Hepatocyte (in vitro differentiated cells): ENCODE data around the gene CT83. TPM values are rescaled to one million over a fixed set of nuclear protein-coding genes. Genes with fewer than 3 reads are reported as not detected.

Experiments used
- DNase-seq: peaks from one replicate; pipeline ENCODE4 v3.0.0-alpha.2; 2016; ENCODE audit warnings: low spot score
- H2AFZ ChIP-seq: fragments of 200-600 bp; sonication (generic); 2 replicates; pipeline ENCODE4 v1.6.0; 2016; ENCODE audit warnings: antibody characterized with exemption, mild to moderate bottlenecking
- H3K27ac ChIP-seq: fragments of 200-600 bp; sonication (generic); 2 replicates; pipeline ENCODE4 v1.5.1; 2016; ENCODE audit warnings: mild to moderate bottlenecking
- H3K27me3 ChIP-seq: fragments of 200-600 bp; sonication (generic); 2 replicates; pipeline ENCODE4 v1.6.1; 2016
- H3K36me3 ChIP-seq: fragments of 200-600 bp; sonication (generic); replicated peaks from 2 replicates; pipeline ENCODE4 v1.5.1; 2016; ENCODE audit warnings: low read depth; ENCODE audit not compliant: insufficient read depth
- H3K4me1 ChIP-seq: fragments of 200-600 bp; sonication (generic); 2 replicates; pipeline ENCODE4 v1.5.1; 2016; ENCODE audit warnings: mild to moderate bottlenecking, moderate library complexity; ENCODE audit not compliant: insufficient read depth
- H3K4me2 ChIP-seq: fragments of 200-600 bp; sonication (generic); 2 replicates; pipeline ENCODE4 v1.6.0; 2016
- H3K4me3 ChIP-seq: fragments of 200-600 bp; sonication (generic); 2 replicates; pipeline ENCODE4 v1.5.1; 2016; ENCODE audit warnings: mild to moderate bottlenecking
- H3K79me2 ChIP-seq: fragments of 200-600 bp; sonication (generic); 2 replicates; pipeline ENCODE4 v1.6.0; 2017; ENCODE audit warnings: mild to moderate bottlenecking
- H3K9me2 ChIP-seq: fragments of 200-600 bp; sonication (generic); replicated peaks from 2 replicates; pipeline ENCODE4 v1.6.0; 2017; ENCODE audit warnings: mild to moderate bottlenecking; ENCODE audit not compliant: insufficient read depth
- H3K9me3 ChIP-seq: fragments of 200-600 bp; sonication (generic); 2 replicates; pipeline ENCODE4 v1.5.1; 2016; ENCODE audit warnings: low read depth, mild to moderate bottlenecking
- H4K20me1 ChIP-seq: fragments of 200-600 bp; sonication (generic); 2 replicates; pipeline ENCODE4 v1.6.0; 2016; ENCODE audit warnings: mild to moderate bottlenecking; ENCODE audit not compliant: insufficient read depth, poor library complexity, severe bottlenecking
- CTCF ChIP-seq: fragments of 200-600 bp; sonication (generic); IDR thresholded peaks from 2 replicates; pipeline ENCODE4 v1.5.1; 2016; ENCODE audit warnings: antibody characterized with exemption, mild to moderate bottlenecking; ENCODE audit not compliant: poor library complexity
- EZH2 ChIP-seq: fragments of 200-600 bp; sonication (generic); IDR thresholded peaks from 2 replicates; pipeline ENCODE4 v1.6.1; 2016; ENCODE audit warnings: antibody characterized with exemption, mild to moderate bottlenecking, borderline replicate concordance
- EZH2phosphoT487 ChIP-seq: fragments of 200-600 bp; sonication (generic); IDR thresholded peaks from one replicate; pipeline ENCODE4 v1.6.1; 2018; ENCODE audit warnings: antibody characterized with exemption, mild to moderate bottlenecking, low read depth, moderate library complexity; ENCODE audit not compliant: unreplicated experiment, severe bottlenecking
- WGBS: methylation state at CpG from one replicate; pipeline ENCODE4 v1.1.6; 2016; ENCODE audit warnings: low lambda C conversion rate; ENCODE audit errors: missing lambda C conversion rate; 5-methylcytosine and 5-hydroxymethylcytosine counted together
- polyA plus RNA-seq: library from polyadenylated mRNA; unstranded; fragments of >200 nt; fragmentation: Nextera tagmentation; extraction: Ambion mirVana; gene quantifications from 2 replicates; pipeline ENCODE4 v1.2.1, GENCODE V29; 2016
- total RNA-seq: library from RNA; depleted of rRNA; stranded (reverse); fragments of >200 nt; gene quantifications from 2 replicates; pipeline ENCODE4 v1.2.3, GENCODE V29; 2014

Gene CT83
- total and polyA plus RNA-seq, 2 experiments from 2014 or later = not detected

GRCh38 chrX:116427978-116428377, 34.8 kb downstream of the CT83 start:
- H3K36me3 ChIP-seq = no peaks in the 10 kb centered on the region
- DNase-seq = no peak
- 79% methylated on average over 3 of the region's 3 CpGs for WGBS
- H3K4me3 ChIP-seq = no peak overlapping the region
- no peaks in the 10 kb centered on the region for H3K9me3 ChIP-seq
- H3K4me1 ChIP-seq = no peaks in the 10 kb centered on the region
- no peaks in the 10 kb centered on the region for H4K20me1 ChIP-seq
- no peaks in the 10 kb centered on the region for H3K79me2 ChIP-seq
- H3K9me2 ChIP-seq = no peaks in the 10 kb centered on the region
- H3K27ac ChIP-seq = no peak overlapping the region
- H3K4me2 ChIP-seq = no peak overlapping the region
- no peak overlapping the region for H2AFZ ChIP-seq
- no peaks in the 10 kb centered on the region for H3K27me3 ChIP-seq
- TF ChIP-seq EZH2 (no peak), CTCF (no peak), EZH2phosphoT487 (no peak)

GRCh38 chrX:116417968-116418367, 44.8 kb downstream of the CT83 start:
- Histone ChIP-seq H4K20me1 (no peaks in the 10 kb centered on the region), H3K27ac (no peak overlapping the region), H2AFZ (no peak overlapping the region), H3K4me3 (no peak overlapping the region), H3K9me3 (no peaks in the 10 kb centered on the region), H3K36me3 (no peaks in the 10 kb centered on the region), H3K27me3 (no peaks in the 10 kb centered on the region), H3K79me2 (no peaks in the 10 kb centered on the region), H3K4me1 (no peaks in the 10 kb centered on the region), H3K9me2 (no peaks in the 10 kb centered on the region), H3K4me2 (no peak overlapping the region)
- 61% methylated on average over 4 of the region's 4 CpGs for WGBS
- DNase-seq = no peak
- TF ChIP-seq EZH2 (no peak), CTCF (no peak), EZH2phosphoT487 (no peak)

- peak; percentile 5 for DNase-seq
Measured at GRCh38 chrX:116417214-116417613, 45.6 kb downstream of the CT83 start.

More at GRCh38 chrX:116417214-116417613, 45.6 kb downstream of the CT83 start:
- 96% methylated on average over 1 of the region's 1 CpG for WGBS
- H3K79me2 ChIP-seq = no peaks in the 10 kb centered on the region
- no peak overlapping the region for H3K27ac ChIP-seq
- TF ChIP-seq EZH2 (no peak), CTCF (no peak), EZH2phosphoT487 (no peak)
- no peaks in the 10 kb centered on the region for H3K4me1 ChIP-seq
- no peak overlapping the region for H3K4me2 ChIP-seq
- H3K27me3 ChIP-seq = no peaks in the 10 kb centered on the region
- H4K20me1 ChIP-seq = no peaks in the 10 kb centered on the region
- H2AFZ ChIP-seq = no peak overlapping the region
- no peak overlapping the region for H3K4me3 ChIP-seq
- H3K9me3 ChIP-seq = no peaks in the 10 kb centered on the region
- no peaks in the 10 kb centered on the region for H3K36me3 ChIP-seq
- H3K9me2 ChIP-seq = no peaks in the 10 kb centered on the region
